Muscle layer of duodenum (tissue), 2 donors: ENCODE measurements around the gene SNORC.

Experiments used
- H3K27ac ChIP-seq: one replicate; pipeline ENCODE4 v1.7.0; 2013; ENCODE audit warnings: mild to moderate bottlenecking, low read length
- H3K27me3 ChIP-seq: one replicate; pipeline ENCODE4 v1.7.0; 2013; ENCODE audit warnings: low read depth, mild to moderate bottlenecking, control low read depth, low read length
- H3K36me3 ChIP-seq, 2 donors: one replicate each; pipeline ENCODE4 v1.7.0; 2013; ENCODE audit warnings: low read length in 2 of 2, control low read depth in 1 of 2, mild to moderate bottlenecking in 1 of 2; ENCODE audit not compliant: insufficient read depth in 2 of 2, control insufficient read depth in 1 of 2
- H3K4me1 ChIP-seq, 2 donors: one replicate each; pipeline ENCODE4 v1.7.0; 2013; ENCODE audit warnings: low read length in 2 of 2, mild to moderate bottlenecking in 2 of 2, control low read depth in 1 of 2, moderate library complexity in 1 of 2; ENCODE audit not compliant: insufficient read depth in 2 of 2, control insufficient read depth in 1 of 2
- H3K4me3 ChIP-seq, 2 donors: one replicate each; pipeline ENCODE4 v1.7.0; 2013; ENCODE audit warnings: low read length in 2 of 2, low read depth in 1 of 2, mild to moderate bottlenecking in 1 of 2
- H3K9me3 ChIP-seq, 2 donors: one replicate each; pipeline ENCODE4 v1.7.0; 2013; ENCODE audit warnings: low read length in 2 of 2, control low read depth in 1 of 2, mild to moderate bottlenecking in 1 of 2; ENCODE audit not compliant: control insufficient read depth in 1 of 2
- donor health status: healthy.

The SNORC gene

GRCh38 chr2:232870018-232870765, at the start of gene SNORC:
SNORC (plus strand) TSS chr2:232870264; CDS start chr2:232870342, 78 bp downstream.
- no peaks in the 10 kb centered on the region for H3K9me3 ChIP-seq
- no peak within 1 kb of the TSS for H3K27ac ChIP-seq
- no peak within 1 kb of the TSS for H3K4me3 ChIP-seq
- H3K27me3 ChIP-seq = no peaks in the 10 kb centered on the region
- H3K36me3 ChIP-seq = no peaks in the 10 kb centered on the region
- H3K4me1 ChIP-seq = peaks cover 0 to 7% of the 10 kb centered on the region in 2 donors

GRCh38 chr2:232829988-232830387, 40.1 kb upstream of the SNORC start:
- Histone ChIP-seq H3K27ac (no peak overlapping the region), H3K36me3 (peaks cover 16 to 60% of the 10 kb centered on the region in 2 donors), H3K4me1 (no peaks in the 10 kb centered on the region), H3K4me3 (no peak overlapping the region), H3K27me3 (no peaks in the 10 kb centered on the region), H3K9me3 (no peaks in the 10 kb centered on the region)

GRCh38 chr2:232831496-232831895, 38.6 kb upstream of the SNORC start:
- no peaks in the 10 kb centered on the region for H3K4me1 ChIP-seq
- no peak overlapping the region for H3K4me3 ChIP-seq
- H3K9me3 ChIP-seq = no peaks in the 10 kb centered on the region
- H3K27ac ChIP-seq = no peak overlapping the region
- no peaks in the 10 kb centered on the region for H3K27me3 ChIP-seq
- peaks cover 15 to 62% of the 10 kb centered on the region in 2 donors for H3K36me3 ChIP-seq

GRCh38 chr2:232833830-232834229, 36.2 kb upstream of the SNORC start:
- no peak overlapping the region for H3K27ac ChIP-seq
- H3K36me3 ChIP-seq = peaks cover 20 to 68% of the 10 kb centered on the region in 2 donors
- no peak overlapping the region for H3K4me3 ChIP-seq
- H3K9me3 ChIP-seq = no peaks in the 10 kb centered on the region
- H3K4me1 ChIP-seq = peaks cover 5 to 9% of the 10 kb centered on the region in 2 donors
- H3K27me3 ChIP-seq = no peaks in the 10 kb centered on the region

GRCh38 chr2:232835687-232836208, 34.3 kb upstream of the SNORC start:
- peaks cover 27 to 59% of the 10 kb centered on the region in 2 donors for H3K36me3 ChIP-seq
- H3K4me1 ChIP-seq = peaks cover 12 to 19% of the 10 kb centered on the region in 2 donors

GRCh38 chr2:232836934-232837333, 33.1 kb upstream of the SNORC start:
- Histone ChIP-seq H3K9me3 (no peaks in the 10 kb centered on the region), H3K4me3 (no peak overlapping the region), H3K36me3 (peaks cover 25 to 55% of the 10 kb centered on the region in 2 donors), H3K27me3 (no peaks in the 10 kb centered on the region), H3K27ac (no peak overlapping the region), H3K4me1 (peaks cover 12 to 19% of the 10 kb centered on the region in 2 donors)

More at GRCh38 chr2:232835687-232836208, 34.3 kb upstream of the SNORC start:
- Histone ChIP-seq H3K4me3 (no peak overlapping the region), H3K9me3 (no peaks in the 10 kb centered on the region), H3K27me3 (no peaks in the 10 kb centered on the region), H3K27ac (no peak overlapping the region)

GRCh38 chr2:232838406-232838874, 31.6 kb upstream of the SNORC start:
- H3K4me3 ChIP-seq = no peak overlapping the region
- H3K36me3 ChIP-seq = peaks cover 31 to 52% of the 10 kb centered on the region in 2 donors
- no peak overlapping the region for H3K27ac ChIP-seq
- H3K27me3 ChIP-seq = no peaks in the 10 kb centered on the region
- H3K4me1 ChIP-seq = peaks cover 12 to 19% of the 10 kb centered on the region in 2 donors
- H3K9me3 ChIP-seq = no peaks in the 10 kb centered on the region

DNA sequence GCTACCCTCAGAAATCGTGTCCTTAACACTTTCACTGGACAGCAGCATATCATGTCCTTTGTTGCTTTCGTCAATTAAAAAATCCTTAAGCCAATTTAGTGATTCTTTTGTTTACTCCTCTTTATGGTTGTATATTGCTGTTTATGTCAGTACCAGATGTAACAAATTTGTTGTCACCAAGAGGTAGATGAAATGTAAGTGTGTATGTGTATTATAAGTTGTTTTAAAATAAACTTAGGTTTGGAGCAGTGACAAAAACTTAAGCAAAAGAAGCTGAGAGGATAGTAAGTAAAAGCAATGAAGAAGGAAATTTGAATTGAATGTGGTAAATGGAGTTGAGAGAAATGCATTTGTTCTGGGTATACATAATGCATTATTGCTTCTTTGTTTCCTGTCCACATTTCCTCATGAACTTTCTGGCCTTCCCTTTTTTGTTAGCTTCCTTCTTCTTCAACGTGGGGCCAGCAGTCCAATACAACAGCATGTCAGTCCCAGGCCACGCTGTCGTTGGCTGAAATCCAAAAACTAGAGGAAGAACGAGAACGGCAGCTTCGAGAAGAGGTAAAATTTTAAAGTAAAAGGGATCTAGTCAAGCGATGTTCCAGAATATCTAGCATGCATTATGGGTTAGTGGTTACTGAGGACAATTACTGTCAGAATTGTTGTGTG, 30.5 kb upstream of the SNORC start:
- peaks cover 37 to 48% of the 10 kb centered on the region in 2 donors for H3K36me3 ChIP-seq

DNA sequence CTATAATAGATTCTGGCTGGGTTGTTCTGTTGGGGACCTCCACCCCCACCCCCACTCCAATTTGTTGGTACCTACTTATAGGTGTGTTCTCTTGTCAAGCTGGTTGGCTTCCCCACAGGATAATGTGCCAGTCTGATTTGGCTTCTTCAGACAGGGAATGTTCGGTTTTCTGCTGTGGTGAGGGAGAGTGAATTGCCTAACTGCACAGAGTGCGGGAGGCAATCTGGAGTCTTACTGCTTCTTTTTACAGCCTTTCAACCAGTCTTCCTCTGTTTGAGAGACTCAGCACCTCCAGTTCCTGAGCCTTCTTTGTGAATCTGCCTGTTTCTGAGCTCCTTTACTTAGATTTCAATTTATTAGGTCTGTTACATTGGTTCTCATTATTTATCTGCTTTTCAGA, 27.4 kb upstream of the SNORC start:
- Histone ChIP-seq H3K27me3 (no peaks in the 10 kb centered on the region), H3K4me1 (peaks cover 12 to 19% of the 10 kb centered on the region in 2 donors), H3K9me3 (no peaks in the 10 kb centered on the region), H3K4me3 (no peak overlapping the region), H3K36me3 (peaks cover 56 to 61% of the 10 kb centered on the region in 2 donors), H3K27ac (no peak overlapping the region)

More for the DNA sequence above, 30.5 kb upstream of the SNORC start:
- Histone ChIP-seq H3K27me3 (no peaks in the 10 kb centered on the region), H3K4me1 (peaks cover 12 to 19% of the 10 kb centered on the region in 2 donors), H3K9me3 (no peaks in the 10 kb centered on the region), H3K4me3 (no peak overlapping the region), H3K27ac (no peak overlapping the region)

DNA sequence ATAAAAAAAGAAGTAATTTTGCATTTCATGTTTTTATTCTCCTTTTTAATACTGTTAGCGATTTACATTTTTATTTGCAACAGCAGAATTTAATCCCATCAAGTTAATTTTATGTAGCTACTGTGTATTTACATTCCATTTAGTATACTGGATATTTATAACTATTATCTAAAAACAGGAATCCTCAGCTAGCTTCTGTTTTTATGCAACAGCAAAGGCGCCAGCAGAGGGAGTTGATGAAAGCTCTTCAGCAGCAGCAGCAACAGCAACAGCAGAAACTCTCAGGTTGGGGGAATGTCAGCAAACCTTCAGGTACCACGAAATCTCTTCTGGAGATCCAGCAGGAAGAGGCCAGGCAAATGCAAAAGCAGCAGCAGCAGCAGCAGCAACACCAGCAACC, 26.2 kb upstream of the SNORC start:
- H3K27ac ChIP-seq = no peak overlapping the region
- H3K36me3 ChIP-seq = peaks cover 65% of the 10 kb centered on the region in 2 donors

DNA sequence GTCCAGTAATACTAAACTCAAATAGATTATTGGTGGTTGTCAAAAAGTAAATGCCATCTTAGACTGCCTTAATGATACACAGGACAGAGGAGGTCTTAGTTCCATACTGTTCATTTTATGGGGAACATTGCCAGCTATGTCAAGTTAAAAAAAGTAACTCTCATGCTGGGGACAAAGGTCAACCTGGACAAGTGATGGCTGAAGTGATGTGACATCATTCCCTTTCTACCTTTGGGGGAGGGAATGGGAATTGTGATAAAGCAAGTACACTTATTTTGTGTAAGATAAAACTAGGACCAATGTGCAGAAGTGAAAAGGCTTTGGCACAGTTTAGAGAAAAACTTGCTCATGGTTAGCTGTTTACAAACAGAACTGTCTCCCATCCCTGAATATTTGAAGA, 24.0 kb upstream of the SNORC start:
- no peak overlapping the region for H3K27ac ChIP-seq
- H3K4me1 ChIP-seq = no peaks in the 10 kb centered on the region
- no peak overlapping the region for H3K4me3 ChIP-seq
- peaks cover 74 to 82% of the 10 kb centered on the region in 2 donors for H3K36me3 ChIP-seq
- no peaks in the 10 kb centered on the region for H3K9me3 ChIP-seq
- H3K27me3 ChIP-seq = no peaks in the 10 kb centered on the region

More for the DNA sequence above, 26.2 kb upstream of the SNORC start:
- H3K4me3 ChIP-seq = no peak overlapping the region
- H3K9me3 ChIP-seq = no peaks in the 10 kb centered on the region
- peaks cover 7 to 10% of the 10 kb centered on the region in 2 donors for H3K4me1 ChIP-seq
- no peaks in the 10 kb centered on the region for H3K27me3 ChIP-seq
